Measurements from ENCODE around the gene PLEKHG5.
"Not testable (repeated sequence)": the region's sequence is repeated elsewhere in the genome, so short reads cannot be mapped to it uniquely, and the experiment has no call there.

PLEKHG5 gene

GRCh38 chr1:6495540-6496364 is 4.3 kb upstream of the PLEKHG5 start:
- DNase-seq (ENCODE audit: low spot score) = no peak

- DNase-seq (ENCODE audit: low spot score) = no peak
Observed at GRCh38 chr1:6495041-6495441, 3.6 kb upstream of the PLEKHG5 start.

GRCh38 chr1:6494627-6495026 is 3.2 kb upstream of the PLEKHG5 start:
- DNase-seq (ENCODE audit: low spot score) = no peak

- not testable (repeated sequence) for DNase-seq (ENCODE audit: low spot score)
Observed at GRCh38 chr1:6493834-6494223, 2.4 kb upstream of the PLEKHG5 start.

- DNase-seq (ENCODE audit: low spot score) = no peak
Observed at GRCh38 chr1:6491966-6492365, 499 bp upstream of the PLEKHG5 start.

GRCh38 chr1:6491081-6491449 is 402 bp downstream of the PLEKHG5 start:
- no peak for DNase-seq (ENCODE audit: low spot score)

GRCh38 chr1:6490181-6491080 is 1.0 kb downstream of the PLEKHG5 start:
- DNase-seq (ENCODE audit: low spot score) = peak; percentile 71

GRCh38 chr1:6489799-6490180 is 1.7 kb downstream of the PLEKHG5 start:
- DNase-seq (ENCODE audit: low spot score) = peak; percentile 89

GRCh38 chr1:6489383-6489765 is 2.1 kb downstream of the PLEKHG5 start:
- DNase-seq (ENCODE audit: low spot score) = no peak

- DNase-seq (ENCODE audit: low spot score) = no peak
Observed at GRCh38 chr1:6488602-6489382, 2.7 kb downstream of the PLEKHG5 start.

- DNase-seq (ENCODE audit: low spot score) = no peak
Observed at GRCh38 chr1:6487804-6488484, 3.5 kb downstream of the PLEKHG5 start.

- peak; percentile 85 for DNase-seq (ENCODE audit: low spot score)
Observed at GRCh38 chr1:6486433-6487011, 4.9 kb downstream of the PLEKHG5 start.

GRCh38 chr1:6485168-6486101 is 6.0 kb downstream of the PLEKHG5 start:
- no peak for DNase-seq (ENCODE audit: low spot score)

- no peak for DNase-seq (ENCODE audit: low spot score)
Observed at GRCh38 chr1:6484826-6485167, 6.7 kb downstream of the PLEKHG5 start.

GRCh38 chr1:6483761-6484117 is 7.7 kb downstream of the PLEKHG5 start:
- no peak for DNase-seq (ENCODE audit: low spot score)

GRCh38 chr1:6483017-6483760 is 8.3 kb downstream of the PLEKHG5 start:
- DNase-seq (ENCODE audit: low spot score) = no peak

- DNase-seq (ENCODE audit: low spot score) = no peak
Observed at GRCh38 chr1:6481820-6482219, 9.6 kb downstream of the PLEKHG5 start.

- no peak for DNase-seq (ENCODE audit: low spot score)
Observed at GRCh38 chr1:6477039-6477820, 14.2 kb downstream of the PLEKHG5 start.

- no peak for DNase-seq (ENCODE audit: low spot score)
Observed at GRCh38 chr1:6476483-6476882, 15.0 kb downstream of the PLEKHG5 start.
